ENCODE data around the gene ABCA2. TPM values are rescaled to one million over a fixed set of nuclear protein-coding genes. Genes with fewer than 3 reads are reported as not detected.

Gene ABCA2
- total and polyA plus RNA-seq, 4 donors, result 9.0 to 60.0 (median 37.7) TPM

- intact Hi-C loops (cut with DNase I), result no loop called here
- DNase-seq (no peak), ATAC-seq (ENCODE audit: low FRiP score) (no peak)
- Histone ChIP-seq H3K36me3 (ENCODE audit: control insufficient read depth in 1 of 2, insufficient read depth in 2 of 2, low read length in 1 of 2) (no peaks in the 10 kb centered on the region), H3K27me3 (ENCODE audit: control insufficient read depth in 1 of 2, insufficient read depth in 2 of 2, low read length in 1 of 2) (no peaks in the 10 kb centered on the region), H3K4me3 (ENCODE audit: low read length in 2 of 2) (no peak overlapping the region), H3K4me1 (ENCODE audit: control insufficient read depth in 1 of 2, insufficient read depth in 2 of 2, low read length in 2 of 2) (no peaks in the 10 kb centered on the region), H3K9me3 (ENCODE audit: control insufficient read depth, low read length) (no peaks in the 10 kb centered on the region), H3K27ac (ENCODE audit: low read depth in 1 of 2, low read length in 2 of 2) (no peak overlapping the region)
- WGBS, 2 donors, result 81 to 83% methylated on average over 14 of the region's 14 CpGs
Measured at GRCh38 chr9:136971746-136972145, 56.3 kb downstream of the ABCA2 start.

GRCh38 chr9:136970361-136970760 is 57.7 kb downstream of the ABCA2 start:
- DNase-seq, result no peak
- H3K27me3 ChIP-seq (ENCODE audit: control insufficient read depth in 1 of 2, insufficient read depth in 2 of 2, low read length in 1 of 2), result no peaks in the 10 kb centered on the region
- H3K4me3 ChIP-seq (ENCODE audit: low read length in 2 of 2), result no peak overlapping the region
- H3K36me3 ChIP-seq (ENCODE audit: control insufficient read depth in 1 of 2, insufficient read depth in 2 of 2, low read length in 1 of 2), result no peaks in the 10 kb centered on the region
- no peaks in the 10 kb centered on the region for H3K4me1 ChIP-seq (ENCODE audit: control insufficient read depth in 1 of 2, insufficient read depth in 2 of 2, low read length in 2 of 2)
- ATAC-seq (ENCODE audit: low FRiP score), result no peak
- no peaks in the 10 kb centered on the region for H3K9me3 ChIP-seq (ENCODE audit: control insufficient read depth, low read length)
- 87 to 94% methylated on average over 11 of the region's 11 CpGs for WGBS, 2 donors
- intact Hi-C loops (cut with DNase I), result no loop called here
- H3K27ac ChIP-seq (ENCODE audit: low read depth in 1 of 2, low read length in 2 of 2), result no peak overlapping the region

GRCh38 chr9:136969774-136970173 is 58.3 kb downstream of the ABCA2 start:
- Histone ChIP-seq H3K4me3 (ENCODE audit: low read length in 2 of 2) (no peak overlapping the region), H3K27ac (ENCODE audit: low read depth in 1 of 2, low read length in 2 of 2) (no peak overlapping the region), H3K9me3 (ENCODE audit: control insufficient read depth, low read length) (no peaks in the 10 kb centered on the region), H3K36me3 (ENCODE audit: control insufficient read depth in 1 of 2, insufficient read depth in 2 of 2, low read length in 1 of 2) (no peaks in the 10 kb centered on the region), H3K27me3 (ENCODE audit: control insufficient read depth in 1 of 2, insufficient read depth in 2 of 2, low read length in 1 of 2) (no peaks in the 10 kb centered on the region), H3K4me1 (ENCODE audit: control insufficient read depth in 1 of 2, insufficient read depth in 2 of 2, low read length in 2 of 2) (no peaks in the 10 kb centered on the region)
- intact Hi-C loops (cut with DNase I), result no loop called here
- ATAC-seq (ENCODE audit: low FRiP score) (no peak), DNase-seq (no peak)
- WGBS, 2 donors, result 83 to 84% methylated on average over 5 of the region's 5 CpGs

DNA sequence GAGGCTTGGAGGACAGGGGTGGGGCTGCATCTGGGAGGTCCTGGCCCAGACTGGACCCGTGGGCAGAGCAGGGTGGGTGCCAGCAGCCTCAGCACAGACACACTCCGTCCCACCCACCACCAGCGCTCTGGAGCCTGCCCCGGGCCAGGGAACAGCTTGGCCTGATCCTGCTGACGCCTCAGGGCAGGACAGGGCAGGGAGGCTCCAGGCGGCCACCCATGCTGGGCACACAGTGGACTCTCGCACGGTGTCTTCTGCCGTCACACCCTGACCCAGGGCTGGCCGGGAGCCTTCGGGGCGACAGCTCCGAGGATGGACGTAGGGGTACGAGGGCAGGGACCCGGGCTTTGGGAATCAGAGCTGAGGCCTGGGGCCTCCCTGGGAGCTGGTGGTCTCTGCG is 58.9 kb downstream of the ABCA2 start:
- Histone ChIP-seq H3K4me1 (ENCODE audit: control insufficient read depth in 1 of 2, insufficient read depth in 2 of 2, low read length in 2 of 2) (no peaks in the 10 kb centered on the region), H3K9me3 (ENCODE audit: control insufficient read depth, low read length) (no peaks in the 10 kb centered on the region), H3K27me3 (ENCODE audit: control insufficient read depth in 1 of 2, insufficient read depth in 2 of 2, low read length in 1 of 2) (no peaks in the 10 kb centered on the region), H3K4me3 (ENCODE audit: low read length in 2 of 2) (no peak overlapping the region), H3K36me3 (ENCODE audit: control insufficient read depth in 1 of 2, insufficient read depth in 2 of 2, low read length in 1 of 2) (no peaks in the 10 kb centered on the region), H3K27ac (ENCODE audit: low read depth in 1 of 2, low read length in 2 of 2) (no peak overlapping the region)
- WGBS, 2 donors, result 86 to 87% methylated on average over 17 of the region's 17 CpGs
- intact Hi-C loops (cut with DNase I), result no loop called here
- DNase-seq, result no peak
- no peak for ATAC-seq (ENCODE audit: low FRiP score)

DNA sequence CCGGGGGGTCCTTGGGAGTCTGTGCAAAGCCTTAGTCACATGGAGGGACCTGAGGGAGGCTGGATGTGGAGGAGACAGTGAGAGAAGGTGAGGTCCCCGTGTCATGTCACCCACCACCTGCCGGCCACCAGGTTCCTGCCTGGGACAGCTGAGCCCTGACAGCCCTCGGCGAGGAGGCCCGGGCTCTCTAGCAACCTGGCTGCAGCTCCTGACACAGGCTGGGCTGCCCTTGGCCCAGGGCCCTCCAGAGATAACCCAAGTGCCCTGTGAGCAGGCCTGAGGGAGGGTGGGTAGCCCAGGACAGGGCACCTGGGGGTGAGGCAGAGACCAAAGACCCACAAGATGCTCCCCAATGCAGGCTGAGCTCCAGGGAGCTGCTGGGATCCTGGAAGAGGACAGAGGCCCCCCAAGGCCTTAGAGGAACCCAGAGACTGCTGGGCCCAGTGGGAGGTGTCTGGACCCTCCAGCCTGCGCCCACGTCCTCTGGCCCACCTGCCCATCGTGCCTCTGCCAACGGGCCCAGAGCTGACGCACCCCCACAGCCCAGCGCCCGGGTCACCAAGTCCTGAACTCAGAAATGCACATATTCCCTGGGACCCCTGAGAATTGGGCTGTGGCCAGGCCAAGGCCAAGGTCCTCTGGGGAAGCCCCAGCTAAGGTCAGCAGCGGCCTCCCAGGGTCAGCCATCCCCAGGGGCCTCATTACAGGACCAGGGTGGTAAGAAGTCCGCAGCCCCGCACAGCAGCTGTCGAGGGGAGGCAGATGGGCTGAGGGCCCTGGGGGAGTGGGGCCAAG is 59.5 kb downstream of the ABCA2 start:
- H3K36me3 ChIP-seq (ENCODE audit: control insufficient read depth in 1 of 2, insufficient read depth in 2 of 2, low read length in 1 of 2), result no peaks in the 10 kb centered on the region
- H3K27ac ChIP-seq (ENCODE audit: low read depth in 1 of 2, low read length in 2 of 2), result no peak overlapping the region
- no peaks in the 10 kb centered on the region for H3K4me1 ChIP-seq (ENCODE audit: control insufficient read depth in 1 of 2, insufficient read depth in 2 of 2, low read length in 2 of 2)
- ATAC-seq (ENCODE audit: low FRiP score) (no peak), DNase-seq (no peak)
- intact Hi-C loops (cut with DNase I), result no loop called here
- H3K4me3 ChIP-seq (ENCODE audit: low read length in 2 of 2), result no peak overlapping the region
- H3K9me3 ChIP-seq (ENCODE audit: control insufficient read depth, low read length), result no peaks in the 10 kb centered on the region
- WGBS, 2 donors, result 84 to 86% methylated on average over 17 of the region's 17 CpGs
- H3K27me3 ChIP-seq (ENCODE audit: control insufficient read depth in 1 of 2, insufficient read depth in 2 of 2, low read length in 1 of 2), result no peaks in the 10 kb centered on the region

DNA sequence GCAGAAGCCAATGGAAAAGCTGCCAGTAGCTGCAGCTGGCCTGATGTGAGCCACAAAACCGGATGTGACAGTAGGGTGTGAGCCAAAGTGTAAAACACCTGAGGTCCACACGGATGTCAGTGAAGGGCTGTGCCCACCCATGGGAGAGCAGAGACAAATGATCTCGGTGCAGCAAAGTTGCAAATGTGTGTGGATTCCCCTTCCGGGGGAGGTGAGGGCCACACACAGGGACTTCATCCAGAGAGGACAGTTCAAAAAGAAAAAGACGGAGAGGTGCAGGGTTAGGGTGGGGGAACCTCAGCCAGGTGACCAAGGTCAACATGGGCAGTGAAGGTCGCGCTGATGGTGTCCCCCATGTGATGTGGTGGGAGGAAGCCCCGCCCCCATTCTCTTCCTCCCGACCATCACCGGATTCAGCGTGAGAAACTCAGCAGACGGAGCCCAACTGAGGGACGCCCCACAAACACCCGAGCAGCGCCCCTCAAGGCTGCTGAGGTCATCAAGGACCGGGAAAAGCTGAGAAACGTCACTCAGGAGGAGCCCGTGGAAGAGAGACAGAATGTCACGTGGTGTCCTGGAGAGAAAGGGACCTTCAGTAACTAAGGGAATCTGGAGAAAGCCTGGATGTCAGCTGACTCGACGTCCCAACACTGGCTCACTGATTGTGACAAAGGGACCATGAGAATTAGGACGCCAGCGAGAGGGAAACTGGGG is 62.1 kb downstream of the ABCA2 start:
- no peaks in the 10 kb centered on the region for H3K36me3 ChIP-seq (ENCODE audit: control insufficient read depth in 1 of 2, insufficient read depth in 2 of 2, low read length in 1 of 2)
- H3K27me3 ChIP-seq (ENCODE audit: control insufficient read depth in 1 of 2, insufficient read depth in 2 of 2, low read length in 1 of 2), result no peaks in the 10 kb centered on the region
- ATAC-seq (ENCODE audit: low FRiP score) (no peak), DNase-seq (no peak)
- 30 to 31% methylated on average over 23 of the region's 23 CpGs for WGBS, 2 donors
- H3K4me1 ChIP-seq (ENCODE audit: control insufficient read depth in 1 of 2, insufficient read depth in 2 of 2, low read length in 2 of 2), result no peaks in the 10 kb centered on the region
- intact Hi-C loops (cut with DNase I), result no loop called here
- H3K27ac ChIP-seq (ENCODE audit: low read depth in 1 of 2, low read length in 2 of 2), result no peak overlapping the region
- H3K4me3 ChIP-seq (ENCODE audit: low read length in 2 of 2), result no peak overlapping the region
- H3K9me3 ChIP-seq (ENCODE audit: control insufficient read depth, low read length), result no peaks in the 10 kb centered on the region

GRCh38 chr9:136964833-136965422 is 63.1 kb downstream of the ABCA2 start:
- intact Hi-C loops (cut with DNase I), result no loop called here

GRCh38 chr9:136964171-136964689 is 63.8 kb downstream of the ABCA2 start:
- 86 to 88% methylated on average over 20 to 22 of the region's 22 CpGs for WGBS, 2 donors
- ATAC-seq (ENCODE audit: low FRiP score), result no peak

More at GRCh38 chr9:136964833-136965422, 63.1 kb downstream of the ABCA2 start:
- H3K4me3 ChIP-seq (ENCODE audit: low read length in 2 of 2), result no peak overlapping the region
- H3K27ac ChIP-seq (ENCODE audit: low read depth in 1 of 2, low read length in 2 of 2), result no peak overlapping the region
- no peaks in the 10 kb centered on the region for H3K9me3 ChIP-seq (ENCODE audit: control insufficient read depth, low read length)
- ATAC-seq (ENCODE audit: low FRiP score), result no peak
- DNase-seq, result no peak
- WGBS, 2 donors, result 91% methylated on average over 26 of the region's 26 CpGs
- no peaks in the 10 kb centered on the region for H3K4me1 ChIP-seq (ENCODE audit: control insufficient read depth in 1 of 2, insufficient read depth in 2 of 2, low read length in 2 of 2)
- H3K36me3 ChIP-seq (ENCODE audit: control insufficient read depth in 1 of 2, insufficient read depth in 2 of 2, low read length in 1 of 2), result no peaks in the 10 kb centered on the region
- H3K27me3 ChIP-seq (ENCODE audit: control insufficient read depth in 1 of 2, insufficient read depth in 2 of 2, low read length in 1 of 2), result no peaks in the 10 kb centered on the region

More at GRCh38 chr9:136964171-136964689, 63.8 kb downstream of the ABCA2 start:
- H3K27me3 ChIP-seq (ENCODE audit: control insufficient read depth in 1 of 2, insufficient read depth in 2 of 2, low read length in 1 of 2), result no peaks in the 10 kb centered on the region
- no peaks in the 10 kb centered on the region for H3K36me3 ChIP-seq (ENCODE audit: control insufficient read depth in 1 of 2, insufficient read depth in 2 of 2, low read length in 1 of 2)
- H3K4me3 ChIP-seq (ENCODE audit: low read length in 2 of 2), result no peak overlapping the region
- no peak for DNase-seq
- no peak overlapping the region for H3K27ac ChIP-seq (ENCODE audit: low read depth in 1 of 2, low read length in 2 of 2)
- H3K9me3 ChIP-seq (ENCODE audit: control insufficient read depth, low read length), result no peaks in the 10 kb centered on the region
- intact Hi-C loops (cut with DNase I), result no loop called here
- H3K4me1 ChIP-seq (ENCODE audit: control insufficient read depth in 1 of 2, insufficient read depth in 2 of 2, low read length in 2 of 2), result no peaks in the 10 kb centered on the region
